SK-N-SH treated with all-trans-retinoic acid at 6 μM for 48 hours (cell line): ENCODE results near the gene NSD2.

Source experiments
- ATAC-seq: fragments of 200-7000 bp; cut with Tn5 transposase; 3 replicates; pipeline ENCODE4 v1.9.1; 2020; ENCODE audit warnings: mild to moderate bottlenecking, moderate library complexity
- BACH2 ChIP-seq: fragments of 250-450 bp; sonication (Bioruptor Pico); IDR thresholded peaks from 2 replicates; pipeline ENCODE4 v1.9.0; 2021; ENCODE audit warnings: mild to moderate bottlenecking, borderline replicate concordance
- CREB5 ChIP-seq: fragments of 250-450 bp; sonication (Bioruptor Pico); IDR thresholded peaks from 2 replicates; pipeline ENCODE4 v1.5.1; 2020; ENCODE audit warnings: low read depth, mild to moderate bottlenecking, moderate library complexity
- CSDC2 ChIP-seq: fragments of 250-450 bp; sonication (Bioruptor Pico); IDR thresholded peaks from 2 replicates; pipeline ENCODE4 v1.5.0; 2020; ENCODE audit warnings: mild to moderate bottlenecking, moderate library complexity
- ESRRG ChIP-seq: fragments of 250-450 bp; sonication (Bioruptor Pico); IDR thresholded peaks from 2 replicates; pipeline ENCODE4 v1.6.1; 2021; ENCODE audit warnings: mild to moderate bottlenecking
- GLIS3 ChIP-seq: fragments of 250-450 bp; sonication (Bioruptor Pico); IDR thresholded peaks from 2 replicates; pipeline ENCODE4 v1.5.0; 2020; ENCODE audit warnings: mild to moderate bottlenecking, moderate library complexity
- ISL1 ChIP-seq: fragments of 250-450 bp; sonication (Bioruptor Pico); IDR thresholded peaks from 2 replicates; pipeline ENCODE4 v2.1.2; 2022; ENCODE audit warnings: mild to moderate bottlenecking, moderate library complexity
- OSR1 ChIP-seq: fragments of 250-450 bp; sonication (Bioruptor Pico); IDR thresholded peaks from 2 replicates; pipeline ENCODE4 v1.8.0; 2022; ENCODE audit warnings: moderate library complexity, mild to moderate bottlenecking, inconsistent platforms
- PATZ1 ChIP-seq: fragments of 250-450 bp; sonication (Bioruptor Pico); IDR thresholded peaks from 2 replicates; pipeline ENCODE4 v1.8.0; 2020; ENCODE audit warnings: mild to moderate bottlenecking, moderate library complexity, borderline replicate concordance
- PPARA ChIP-seq: fragments of 250-450 bp; sonication (Bioruptor Pico); IDR thresholded peaks from 2 replicates; pipeline ENCODE4 v1.5.0; 2020; ENCODE audit warnings: mild to moderate bottlenecking, borderline replicate concordance
- SNAI2 ChIP-seq: fragments of 250-450 bp; sonication (Bioruptor Pico); IDR thresholded peaks from 2 replicates; pipeline ENCODE4 v1.5.0; 2020; ENCODE audit warnings: mild to moderate bottlenecking, moderate library complexity
- TCF4 ChIP-seq: fragments of 250-450 bp; sonication (Bioruptor Pico); IDR thresholded peaks from 2 replicates; pipeline ENCODE4 v1.8.0; 2021; ENCODE audit warnings: mild to moderate bottlenecking, moderate library complexity, borderline replicate concordance
- ZFP3 ChIP-seq: fragments of 250-450 bp; sonication (Bioruptor Pico); IDR thresholded peaks from 2 replicates; pipeline ENCODE4 v1.5.0; 2020; ENCODE audit warnings: mild to moderate bottlenecking, moderate library complexity
- ZNF565 ChIP-seq: fragments of 450-650 bp; formaldehyde crosslinking; conservative IDR thresholded peaks from 2 replicates; pipeline ENCODE4 v1.5.0; 2020; ENCODE audit warnings: low read depth, mild to moderate bottlenecking, moderate library complexity
- ZNF70 ChIP-seq: fragments of 450-650 bp; formaldehyde crosslinking; IDR thresholded peaks from 2 replicates; pipeline ENCODE4 v1.5.0; 2020; ENCODE audit warnings: mild to moderate bottlenecking, moderate library complexity
- TF ChIP-seq, protein P1 (sequence below): fragments of 250-450 bp; sonication (Bioruptor Pico); IDR thresholded peaks from 2 replicates; pipeline ENCODE4 v1.5.1; 2021; ENCODE audit warnings: mild to moderate bottlenecking, moderate library complexity
- TF ChIP-seq, protein P2 (sequence below): fragments of 250-450 bp; sonication (Bioruptor Pico); IDR thresholded peaks from 2 replicates; pipeline ENCODE4 v1.5.0; 2020; ENCODE audit warnings: mild to moderate bottlenecking, moderate library complexity

NSD2 gene

GRCh38 chr4:1968686-1969295 is 97.6 kb downstream of the NSD2 start:
- ATAC-seq, result no peak
- TF ChIP-seq ZFP3 (CRISPR knock-in tag), result no peak

DNA sequence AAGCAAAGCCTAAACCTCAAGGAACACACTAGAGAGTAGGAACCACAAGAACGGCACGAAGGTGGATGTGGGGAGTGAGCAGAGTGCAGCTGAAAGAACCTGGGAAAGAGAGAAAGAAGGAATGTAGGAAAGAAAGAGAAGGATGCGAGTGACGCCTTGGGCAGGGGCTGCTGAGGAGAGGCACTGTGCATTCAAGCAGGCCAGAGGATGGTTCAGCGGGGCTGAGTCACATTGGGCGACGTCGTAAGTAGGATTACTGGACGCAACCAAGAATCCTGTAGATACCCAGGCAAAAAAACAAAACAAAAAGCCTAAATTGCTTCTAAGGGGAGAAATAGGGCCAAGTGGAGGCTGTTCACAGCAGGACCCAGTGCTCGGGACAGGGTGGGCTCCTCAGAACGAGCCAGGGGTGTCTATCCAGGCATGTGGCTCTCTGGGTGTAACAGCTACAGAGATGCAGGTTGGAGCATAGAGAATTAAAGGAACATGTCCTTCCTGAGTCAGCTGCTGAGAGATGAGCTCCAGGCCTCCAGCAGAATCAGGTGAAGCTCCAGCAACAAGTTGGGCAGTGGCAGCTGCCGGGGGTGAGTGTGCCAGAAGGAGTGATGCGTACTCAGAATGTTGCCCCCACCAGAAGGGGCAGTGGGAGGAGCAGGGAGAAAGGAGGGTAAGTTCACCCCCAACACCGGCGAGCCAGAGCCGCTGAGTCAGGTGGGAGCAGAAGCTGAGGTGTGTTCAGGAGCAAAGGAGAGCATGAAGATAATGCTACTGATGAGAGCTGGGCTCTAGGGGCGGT is 98.9 kb downstream of the NSD2 start:
- TF ChIP-seq BACH2 (CRISPR knock-in tag) (no peak), ZNF565 (CRISPR knock-in tag) (no peak), CSDC2 (CRISPR knock-in tag) (no peak), ZNF70 (CRISPR knock-in tag) (no peak), ZFP3 (CRISPR knock-in tag) (no peak), PATZ1 (CRISPR knock-in tag) (no peak), SNAI2 (CRISPR knock-in tag) (no peak), CREB5 (no peak), ISL1 (CRISPR knock-in tag) (no peak), OSR1 (CRISPR knock-in tag) (no peak), ESRRG (CRISPR knock-in tag) (no peak), TCF4 (no peak), PPARA (no peak), GLIS3 (CRISPR knock-in tag) (no peak)
- TF ChIP-seq, protein P1, sequence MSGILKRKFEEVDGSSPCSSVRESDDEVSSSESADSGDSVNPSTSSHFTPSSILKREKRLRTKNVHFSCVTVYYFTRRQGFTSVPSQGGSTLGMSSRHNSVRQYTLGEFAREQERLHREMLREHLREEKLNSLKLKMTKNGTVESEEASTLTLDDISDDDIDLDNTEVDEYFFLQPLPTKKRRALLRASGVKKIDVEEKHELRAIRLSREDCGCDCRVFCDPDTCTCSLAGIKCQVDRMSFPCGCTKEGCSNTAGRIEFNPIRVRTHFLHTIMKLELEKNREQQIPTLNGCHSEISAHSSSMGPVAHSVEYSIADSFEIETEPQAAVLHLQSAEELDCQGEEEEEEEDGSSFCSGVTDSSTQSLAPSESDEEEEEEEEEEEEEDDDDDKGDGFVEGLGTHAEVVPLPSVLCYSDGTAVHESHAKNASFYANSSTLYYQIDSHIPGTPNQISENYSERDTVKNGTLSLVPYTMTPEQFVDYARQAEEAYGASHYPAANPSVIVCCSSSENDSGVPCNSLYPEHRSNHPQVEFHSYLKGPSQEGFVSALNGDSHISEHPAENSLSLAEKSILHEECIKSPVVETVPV (CRISPR knock-in tag), result no peak
- no peak for ATAC-seq

DNA sequence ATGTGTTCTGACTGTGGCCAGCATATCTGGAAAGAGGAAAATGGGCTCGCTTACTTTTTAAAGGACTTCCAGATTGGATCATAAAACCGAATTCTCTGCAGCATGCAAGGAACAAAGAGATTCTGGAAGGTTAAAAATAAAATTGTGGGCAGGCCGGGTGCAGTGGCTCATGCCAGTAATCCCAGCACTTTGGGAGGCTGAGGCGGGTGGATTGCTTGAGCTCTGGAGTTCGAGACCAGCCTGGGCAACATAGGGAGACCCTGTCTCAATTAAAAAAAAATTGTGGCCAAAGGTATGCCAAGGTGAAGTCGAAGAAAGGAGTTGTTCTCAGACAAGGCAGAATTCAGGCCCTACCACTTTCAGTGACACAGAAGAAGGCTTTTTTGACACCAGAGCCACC is 99.7 kb downstream of the NSD2 start:
- ATAC-seq, result no peak
- TF ChIP-seq PATZ1 (CRISPR knock-in tag), result no peak

- ATAC-seq, result no peak
- no peak for TF ChIP-seq OSR1 (CRISPR knock-in tag)
- no peak for TF ChIP-seq ZNF565 (CRISPR knock-in tag)
Measured at GRCh38 chr4:1971456-1972200, 100.4 kb downstream of the NSD2 start.

DNA sequence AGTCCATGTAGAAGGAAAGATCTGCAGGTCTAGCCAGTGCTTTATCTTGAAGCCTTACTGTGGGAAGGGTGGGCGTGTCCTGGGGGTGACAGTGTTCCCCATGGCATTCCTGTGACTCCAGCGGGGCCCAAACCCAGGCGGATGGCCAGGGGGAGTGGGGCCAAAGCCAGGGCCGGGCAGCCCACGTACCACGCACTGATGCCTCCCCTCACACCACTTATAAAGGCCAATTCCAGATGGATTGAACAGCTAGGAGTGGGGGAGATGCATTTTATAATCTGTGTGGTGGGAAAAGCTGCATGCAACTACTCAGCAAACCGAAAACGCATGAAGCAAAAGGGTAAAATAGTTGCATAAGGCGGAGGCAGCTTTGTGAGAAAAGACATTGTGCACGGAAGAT is 101.2 kb downstream of the NSD2 start:
- ATAC-seq, result no peak
- TF ChIP-seq GLIS3 (CRISPR knock-in tag), result no peak
- TF ChIP-seq ESRRG (CRISPR knock-in tag), result no peak

- ATAC-seq, result no peak
- TF ChIP-seq CSDC2 (CRISPR knock-in tag) (no peak), PATZ1 (CRISPR knock-in tag) (no peak)
- TF ChIP-seq, protein P2, sequence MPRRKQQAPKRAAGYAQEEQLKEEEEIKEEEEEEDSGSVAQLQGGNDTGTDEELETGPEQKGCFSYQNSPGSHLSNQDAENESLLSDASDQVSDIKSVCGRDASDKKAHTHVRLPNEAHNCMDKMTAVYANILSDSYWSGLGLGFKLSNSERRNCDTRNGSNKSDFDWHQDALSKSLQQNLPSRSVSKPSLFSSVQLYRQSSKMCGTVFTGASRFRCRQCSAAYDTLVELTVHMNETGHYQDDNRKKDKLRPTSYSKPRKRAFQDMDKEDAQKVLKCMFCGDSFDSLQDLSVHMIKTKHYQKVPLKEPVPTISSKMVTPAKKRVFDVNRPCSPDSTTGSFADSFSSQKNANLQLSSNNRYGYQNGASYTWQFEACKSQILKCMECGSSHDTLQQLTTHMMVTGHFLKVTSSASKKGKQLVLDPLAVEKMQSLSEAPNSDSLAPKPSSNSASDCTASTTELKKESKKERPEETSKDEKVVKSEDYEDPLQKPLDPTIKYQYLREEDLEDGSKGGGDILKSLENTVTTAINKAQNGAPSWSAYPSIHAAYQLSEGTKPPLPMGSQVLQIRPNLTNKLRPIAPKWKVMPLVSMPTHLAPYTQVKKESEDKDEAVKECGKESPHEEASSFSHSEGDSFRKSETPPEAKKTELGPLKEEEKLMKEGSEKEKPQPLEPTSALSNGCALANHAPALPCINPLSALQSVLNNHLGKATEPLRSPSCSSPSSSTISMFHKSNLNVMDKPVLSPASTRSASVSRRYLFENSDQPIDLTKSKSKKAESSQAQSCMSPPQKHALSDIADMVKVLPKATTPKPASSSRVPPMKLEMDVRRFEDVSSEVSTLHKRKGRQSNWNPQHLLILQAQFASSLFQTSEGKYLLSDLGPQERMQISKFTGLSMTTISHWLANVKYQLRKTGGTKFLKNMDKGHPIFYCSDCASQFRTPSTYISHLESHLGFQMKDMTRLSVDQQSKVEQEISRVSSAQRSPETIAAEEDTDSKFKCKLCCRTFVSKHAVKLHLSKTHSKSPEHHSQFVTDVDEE, result no peak
- TF ChIP-seq, protein P1 (CRISPR knock-in tag), result no peak
Measured at GRCh38 chr4:1973218-1973617, 102.0 kb downstream of the NSD2 start.
